Ishikawa (cell line): ENCODE data around the gene PCBP3.

Source experiments
- CEBPB ChIP-seq: IDR thresholded peaks from 2 replicates; pipeline ENCODE4 v1.6.1; 2012
- CREB1 ChIP-seq: IDR thresholded peaks from 2 replicates; pipeline ENCODE4 v1.6.1; 2012; ENCODE audit warnings: low read depth
- EP300 ChIP-seq: IDR thresholded peaks from 2 replicates; pipeline ENCODE4 v1.6.1; 2012; ENCODE audit warnings: borderline replicate concordance
- MAX ChIP-seq: IDR thresholded peaks from 2 replicates; pipeline ENCODE4 v1.6.1; 2012
- REST ChIP-seq: IDR thresholded peaks from 2 replicates; pipeline ENCODE4 v1.6.1; 2012; ENCODE audit warnings: low read depth, mild to moderate bottlenecking

- no peak for TF ChIP-seq MAX
- TF ChIP-seq EP300 = no peak
- TF ChIP-seq CEBPB = no peak
- no peak for TF ChIP-seq REST
- no peak for TF ChIP-seq CREB1
Measured at GRCh38 chr21:45643021-45643980, at the start of gene PCBP3.
